GM12878 (cell line): Measurements from ENCODE around the gene MYL12A. TPM values are rescaled to one million over a fixed set of nuclear protein-coding genes. Genes with fewer than 3 reads are reported as not detected.

Experiments used
- ATAC-seq: fragments of 200-7000 bp; cut with Tn5 transposase; 3 replicates; pipeline ENCODE4 v1.9.1; 2020; ENCODE audit warnings: mild to moderate bottlenecking, moderate library complexity
- BruUV-seq: library from RNA; stranded (reverse); fragments of 400-500 nt; replicated peaks from 2 replicates; lab custom pipeline; 2021; lab: Mats Ljungman, UMichigan
- CTCF ChIA-PET: fragments of 300-600 bp; sonication (Branson Sonifier 250); formaldehyde crosslinking; extraction: SDS; loops from one replicate; lab custom pipeline; 2021; ENCODE audit warnings: inconsistent platforms; lab: Yijun Ruan, JAX
- POLR2A ChIA-PET: fragments of 350-600 bp; formaldehyde crosslinking; extraction: SDS; loops from one replicate; lab custom pipeline; 2021; ENCODE audit warnings: inconsistent platforms; lab: Charles Lee
- RAD21 ChIA-PET: fragments of 300-600 bp; sonication (Branson Sonifier 250); formaldehyde crosslinking; loops from one replicate; lab custom pipeline; 2023; ENCODE audit warnings: antibody characterized with exemption; ENCODE audit not compliant: unreplicated experiment; lab: Charles Lee
- SMC1A ChIA-PET: fragments of 300-600 bp; sonication (Branson Sonifier 250); formaldehyde crosslinking; loops from one replicate; lab custom pipeline; 2023; ENCODE audit not compliant: unreplicated experiment, uncharacterized antibody; lab: Charles Lee
- DNase-seq: peaks from one replicate; pipeline ENCODE4 v3.0.0-alpha.2; 2011; ENCODE audit warnings: low read depth, low spot score
- FAIRE-seq: peaks from 3 replicates; lab custom pipeline; 2011; peaks lifted over from hg19 to GRCh38; lab: Jason Lieb, UNC
- H2AFZ ChIP-seq: 2 replicates; pipeline ENCODE4 v1.6.0; 2011; ENCODE audit warnings: low read depth, low read length, control low read depth; ENCODE audit not compliant: control insufficient read depth
- H3K27ac ChIP-seq: 2 replicates; pipeline ENCODE4 v1.5.1; 2011; ENCODE audit warnings: control low read depth; ENCODE audit not compliant: control insufficient read depth, insufficient read depth
- H3K27me3 ChIP-seq, 2 experiments: replicated peaks in 1 of 2; 2 replicates each; pipeline versions ENCODE4 v1.6.0 to v1.6.1; 2011; ENCODE audit warnings: low read length in 1 of 2; ENCODE audit not compliant: control insufficient read depth in 2 of 2, insufficient read depth in 2 of 2
- H3K36me3 ChIP-seq, 2 experiments: 2 replicates each; pipeline ENCODE4 v1.5.1; 2011; ENCODE audit warnings: low read length in 1 of 2; ENCODE audit not compliant: control insufficient read depth in 2 of 2, insufficient read depth in 2 of 2
- H3K4me1 ChIP-seq: 2 replicates; pipeline ENCODE4 v1.6.1; 2011; ENCODE audit warnings: mild to moderate bottlenecking, low read length, moderate library complexity, mixed read lengths; ENCODE audit not compliant: control insufficient read depth, insufficient read depth
- H3K4me2 ChIP-seq: 2 replicates; pipeline ENCODE4 v1.6.0; 2011; ENCODE audit warnings: control low read depth; ENCODE audit not compliant: control insufficient read depth, insufficient read depth
- H3K4me3 ChIP-seq: fragments of 200-600 bp; sonication (generic); 2 replicates; pipeline ENCODE4 v1.5.1; 2016
- H3K79me2 ChIP-seq: 2 replicates; pipeline ENCODE4 v1.6.0; 2011; ENCODE audit warnings: low read length; ENCODE audit not compliant: control insufficient read depth, insufficient read depth
- H3K9ac ChIP-seq: 2 replicates; pipeline ENCODE4 v1.8.0; 2011; ENCODE audit warnings: low read length, control low read depth, mixed read lengths; ENCODE audit not compliant: control insufficient read depth, insufficient read depth
- H3K9me3 ChIP-seq: replicated peaks from 3 replicates; pipeline ENCODE4 v1.5.1; 2011; ENCODE audit warnings: mild to moderate bottlenecking, low read length; ENCODE audit not compliant: control insufficient read depth, insufficient read depth
- H4K20me1 ChIP-seq: 2 replicates; pipeline ENCODE4 v1.6.0; 2011; ENCODE audit not compliant: control insufficient read depth, insufficient read depth
- BHLHE40 ChIP-seq, 2 experiments: fragments of 450-650 bp in 1 of 2; IDR thresholded peaks; 2 replicates each; pipeline ENCODE4 v1.6.1; 2011 to 2017; ENCODE audit warnings: low read depth in 2 of 2, borderline replicate concordance in 1 of 2, improper control_type of control experiment in 1 of 2, low read length in 1 of 2, mild to moderate bottlenecking in 1 of 2
- FOS ChIP-seq: IDR thresholded peaks from 3 replicates; pipeline ENCODE4 v1.6.1; 2011; ENCODE audit warnings: borderline replicate concordance; ENCODE audit not compliant: insufficient read length; ENCODE audit errors: extremely low read depth
- HDAC6 ChIP-seq: fragments of 200-600 bp; sonication (generic); IDR thresholded peaks from one replicate; pipeline ENCODE4 v1.8.0; 2017; ENCODE audit warnings: antibody characterized with exemption; ENCODE audit not compliant: unreplicated experiment
- JUNB ChIP-seq: IDR thresholded peaks from 2 replicates; pipeline ENCODE4 v1.6.1; 2016; ENCODE audit warnings: antibody characterized with exemption, mild to moderate bottlenecking
- JUND ChIP-seq: IDR thresholded peaks from 2 replicates; pipeline ENCODE4 v1.6.1; 2012; ENCODE audit warnings: low read depth, mild to moderate bottlenecking, low read length, improper control_type of control experiment, moderate library complexity
- MTA2 ChIP-seq: fragments of 450-650 bp; IDR thresholded peaks from 2 replicates; pipeline ENCODE4 v1.6.1; 2016; ENCODE audit warnings: low read depth, mild to moderate bottlenecking, moderate library complexity
- POLR2A ChIP-seq: IDR thresholded peaks from 2 replicates; pipeline ENCODE4 v1.6.1; 2011; ENCODE audit warnings: low read depth, mild to moderate bottlenecking, low read length
- POLR2AphosphoS2 ChIP-seq: IDR thresholded peaks from 2 replicates; pipeline ENCODE4 v1.6.1; 2011; ENCODE audit warnings: low read depth, mild to moderate bottlenecking, low read length, improper control_type of control experiment, moderate library complexity
- RAD21 ChIP-seq: IDR thresholded peaks from 2 replicates; pipeline ENCODE4 v1.6.1; 2011; ENCODE audit warnings: mild to moderate bottlenecking, low read depth, low read length, moderate library complexity; ENCODE audit not compliant: insufficient read depth
- RAD51 ChIP-seq: fragments of 450-650 bp; IDR thresholded peaks from 2 replicates; pipeline ENCODE4 v1.6.1; 2016; ENCODE audit warnings: moderate library complexity, mild to moderate bottlenecking, inconsistent platforms
- RELA ChIP-seq: fragments of 450-650 bp; IDR thresholded peaks from 2 replicates; pipeline ENCODE4 v1.8.0; 2014; ENCODE audit warnings: borderline replicate concordance; ENCODE audit not compliant: partially characterized antibody
- SMAD5 ChIP-seq: IDR thresholded peaks from 2 replicates; pipeline ENCODE4 v1.6.1; 2016; ENCODE audit warnings: antibody characterized with exemption, low read depth
- TAF1 ChIP-seq: IDR thresholded peaks from 2 replicates; pipeline ENCODE4 v1.6.1; 2011; ENCODE audit warnings: mild to moderate bottlenecking, low read depth, low read length, borderline replicate concordance
- TCF3 ChIP-seq: IDR thresholded peaks from 2 replicates; pipeline ENCODE4 v1.6.1; 2012; ENCODE audit warnings: low read depth, mild to moderate bottlenecking, low read length, borderline replicate concordance; ENCODE audit not compliant: insufficient read depth
- ZNF384 ChIP-seq: IDR thresholded peaks from 2 replicates; pipeline ENCODE4 v1.6.1; 2012; ENCODE audit warnings: low read depth, mild to moderate bottlenecking, low read length, improper control_type of control experiment, borderline replicate concordance
- ZZZ3 ChIP-seq: IDR thresholded peaks from 2 replicates; pipeline ENCODE4 v1.6.1; 2011; ENCODE audit warnings: low read depth; ENCODE audit not compliant: control insufficient read depth, insufficient read length
- WGBS: methylation state at CpG from one replicate; pipeline ENCODE4 v1.1.6; 2016; ENCODE audit warnings: low lambda C conversion rate; ENCODE audit not compliant: insufficient replicate concordance, insufficient coverage; ENCODE audit errors: missing lambda C conversion rate; 5-methylcytosine and 5-hydroxymethylcytosine counted together
- in situ Hi-C: fragments of 300-500 bp; cut with MboI; formaldehyde crosslinking; loops from 9 replicates; pipeline ENCODE4 v1.14.3; 2018; ENCODE audit warnings: mixed read lengths
- intact Hi-C: fragments of 100-400 bp; cut with micrococcal nuclease; formaldehyde crosslinking; loops from one replicate; pipeline ENCODE4 v1.14.2; 2022; ENCODE audit not compliant: unreplicated experiment
- polyA plus RNA-seq, 11 experiments: library from polyadenylated mRNA; depleted of rRNA in 4 of 11; unstranded in 6 of 11; stranded (reverse) in 5 of 11; fragments of >200 nt; fragmentation: Nextera tagmentation in 4 of 11; fragmentation: Illumina TruSeq in 1 of 11; extraction: Ambion mirVana in 4 of 11; extraction: Trizol in 1 of 11; gene quantifications; 1 replicate in 1 of 11; 2 replicates in 10 of 11; pipeline versions ENCODE4 v1.2.1 to v1.2.3, GENCODE V29; 2011 to 2016; ENCODE audit warnings: inconsistent platforms in 2 of 11, missing spikeins in 2 of 11, low read depth in 1 of 11
- total RNA-seq, 4 experiments: library from RNA; depleted of rRNA in 3 of 4; stranded (reverse); fragments of >200 nt in 3 of 4; fragmentation: Illumina TruSeq in 1 of 4; extraction: Trizol in 1 of 4; gene quantifications; 2 replicates each; pipeline versions ENCODE4 v1.2.1 to v1.2.3, GENCODE V29; 2013 to 2021

Gene MYL12A
- total and polyA plus RNA-seq, 10 of the 15 experiments (the other 5 are each of a cell fraction or from before 2014, with no cell fraction given), result 488 to 1,663 (median 924) TPM

DNA sequence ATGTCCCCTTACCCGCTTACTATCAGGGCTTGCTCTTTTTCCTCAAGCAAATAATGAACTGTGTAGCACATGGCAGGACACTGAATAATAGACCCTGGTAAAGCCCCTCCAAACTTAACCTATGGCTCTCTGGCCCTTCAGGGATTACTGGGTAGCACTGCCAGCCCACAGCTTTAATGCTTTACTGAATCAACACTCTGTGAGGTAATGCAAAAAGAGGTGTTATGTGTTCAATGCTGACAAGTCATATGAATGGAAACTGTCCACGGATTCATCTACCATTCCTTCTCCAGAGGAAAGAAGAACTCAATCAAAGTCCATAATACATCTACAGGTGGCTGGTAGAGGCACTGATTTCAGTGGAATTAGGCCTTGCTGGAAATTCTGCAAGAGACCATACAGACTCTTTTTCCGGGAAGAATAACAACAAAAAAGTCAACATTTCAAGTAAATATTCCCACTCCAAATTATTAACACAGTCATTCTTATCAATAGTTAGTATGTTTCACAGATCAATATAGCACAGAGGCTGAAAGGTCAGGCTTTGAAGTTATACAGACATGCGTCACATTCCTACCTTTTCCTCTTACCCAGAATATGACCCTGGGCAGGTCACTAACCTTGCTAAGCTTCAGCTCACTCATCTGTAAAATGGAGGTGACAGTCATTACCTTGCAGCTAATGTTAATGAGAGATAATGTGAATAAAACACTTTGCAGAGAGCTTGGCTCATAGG lies 14.0 kb upstream of the MYL12A start:
- BruUV-seq, result no TSS peak
- POLR2A ChIA-PET, result no interaction called here
- no peak for TF ChIP-seq ZNF384
- Histone ChIP-seq H2AFZ (no peak overlapping the region), H3K9ac (no peak overlapping the region), H3K79me2 (no peaks in the 10 kb centered on the region), H3K27ac (no peak overlapping the region), H3K4me3 (no peak overlapping the region), H3K27me3 (no peaks in the 10 kb centered on the region), H3K4me1 (no peaks in the 10 kb centered on the region), H3K36me3 (no peaks in the 10 kb centered on the region), H3K4me2 (no peak overlapping the region), H3K9me3 (no peaks in the 10 kb centered on the region; the same call in 2 of the 3 replicates), H4K20me1 (no peaks in the 10 kb centered on the region)
- ATAC-seq (peak; percentile 33), DNase-seq (no peak), FAIRE-seq (no peak)
- WGBS, result 82% methylated on average over 4 of the region's 4 CpGs
- intact Hi-C loops, result no loop called here
- CTCF ChIA-PET, result interaction anchor here (0.5 to 1.1 kb wide), 5 partner anchors 13 to 305 kb away, joined by 3 to 4 read pairs (median 3); no protein-coding TSS in a partner anchor
- SMC1A ChIA-PET, result interaction anchor here (0.7 to 1.6 kb wide), 7 partner anchors 10 to 105 kb away, joined by 3 to 7 read pairs (median 3); no protein-coding TSS in a partner anchor
- RAD21 ChIA-PET, result interaction anchor here (1.1 kb wide), 1 partner anchor 82 kb away, joined by 3 read pairs; no protein-coding TSS in a partner anchor
- in situ Hi-C loops, result no loop called here

GRCh38 chr18:3234457-3234856 lies 13.1 kb upstream of the MYL12A start:
- no peak for ATAC-seq
- POLR2A ChIA-PET, result no interaction called here
- TF ChIP-seq RAD21 (no peak), JUND (no peak), JUNB (no peak), TAF1 (no peak), POLR2AphosphoS2 (no peak), RELA (no peak), MTA2 (no peak), HDAC6 (no peak), ZZZ3 (no peak), POLR2A (no peak), TCF3 (no peak), BHLHE40 (IDR thresholded peaks at IDR 0.05; ENCODE audit: borderline replicate concordance in 1 of 2, low read depth in 2 of 2, low read length in 1 of 2) (no peak), RAD51 (no peak), FOS (no peak), SMAD5 (no peak)

More at GRCh38 chr18:3234457-3234856, 13.1 kb upstream of the MYL12A start:
- DNase-seq (no peak), FAIRE-seq (no peak)
- Histone ChIP-seq H3K27ac (no peak overlapping the region), H3K9ac (no peak overlapping the region), H2AFZ (no peak overlapping the region), H3K79me2 (no peaks in the 10 kb centered on the region), H3K27me3 (no peaks in the 10 kb centered on the region), H3K9me3 (no peaks in the 10 kb centered on the region; the same call in 2 of the 3 replicates), H3K4me1 (no peaks in the 10 kb centered on the region), H4K20me1 (no peaks in the 10 kb centered on the region), H3K4me2 (no peak overlapping the region), H3K4me3 (no peak overlapping the region), H3K36me3 (no peaks in the 10 kb centered on the region)
- intact Hi-C loops (no loop called here), in situ Hi-C loops (no loop called here)
- BruUV-seq, result no TSS peak
- ChIA-PET RAD21 (interaction anchor here (1.1 kb wide), 1 partner anchor 83 kb away, joined by 3 read pairs; no protein-coding TSS in a partner anchor), CTCF (interaction anchor here (0.5 to 1.1 kb wide), 5 partner anchors 12 to 306 kb away, joined by 3 to 4 read pairs (median 3); no protein-coding TSS in a partner anchor), SMC1A (interaction anchor here (0.8 to 1.6 kb wide), 7 partner anchors 10 to 106 kb away, joined by 3 to 7 read pairs (median 3); no protein-coding TSS in a partner anchor)
- 67% methylated on average over 5 of the region's 5 CpGs for WGBS
